ENCODE data around the gene COPS4.
"Not testable (repeated sequence)": the region's sequence is repeated elsewhere in the genome, so short reads cannot be mapped to it uniquely, and the experiment has no call there.

The COPS4 gene

GRCh38 chr4:83089410-83090157 is 54.6 kb downstream of the COPS4 start:
- DNase-seq, result no peak

- DNase-seq, result no peak
Measured at GRCh38 chr4:83093060-83093640, 58.2 kb downstream of the COPS4 start.

GRCh38 chr4:83096397-83096796 is 61.4 kb downstream of the COPS4 start:
- no peak for DNase-seq

GRCh38 chr4:83104991-83105390 is 70.0 kb downstream of the COPS4 start:
- DNase-seq, result no peak

- DNase-seq, result peak; percentile 52
Measured at GRCh38 chr4:83107631-83108030, 72.6 kb downstream of the COPS4 start.

GRCh38 chr4:83108101-83108861 is 73.3 kb downstream of the COPS4 start:
- peak; percentile 19 for DNase-seq

- DNase-seq, result peak; percentile 57
Measured at GRCh38 chr4:83109480-83110222, 74.7 kb downstream of the COPS4 start.

- DNase-seq, result peak; percentile 91
Measured at GRCh38 chr4:83110223-83110945, 75.4 kb downstream of the COPS4 start.

- DNase-seq, result no peak
Measured at GRCh38 chr4:83110970-83111750, 76.2 kb downstream of the COPS4 start.

GRCh38 chr4:83111751-83112141 is 76.8 kb downstream of the COPS4 start:
- DNase-seq, result not testable (repeated sequence)

GRCh38 chr4:83112231-83112630 is 77.2 kb downstream of the COPS4 start:
- DNase-seq, result peak; percentile 16

GRCh38 chr4:83112678-83113428 is 77.9 kb downstream of the COPS4 start:
- peak; percentile 36 for DNase-seq

- DNase-seq, result no peak
Measured at GRCh38 chr4:83113429-83113786, 78.4 kb downstream of the COPS4 start.

GRCh38 chr4:83114576-83114975 is 79.6 kb downstream of the COPS4 start, which contains the start of gene PLAC8:
TSS of gene PLAC8 (minus strand) at chr4:83114729. CDS start at chr4:83107921, 6,808 bp downstream.
- DNase-seq, result peak; percentile 27

- no peak for DNase-seq
Measured at GRCh38 chr4:83115000-83115399, 80.0 kb downstream of the COPS4 start.

GRCh38 chr4:83115656-83116285 is 80.8 kb downstream of the COPS4 start:
- DNase-seq, result no peak

GRCh38 chr4:83118869-83119268 is 83.9 kb downstream of the COPS4 start:
- no peak for DNase-seq

- no peak for DNase-seq
Measured at GRCh38 chr4:83121246-83121645, 86.3 kb downstream of the COPS4 start.

GRCh38 chr4:83124111-83124780 is 89.3 kb downstream of the COPS4 start:
- DNase-seq, result no peak
